Measurements from ENCODE around the gene ASIC1. TPM values are rescaled to one million over a fixed set of nuclear protein-coding genes. Genes with fewer than 3 reads are reported as not detected.

The ASIC1 gene
- total and polyA plus RNA-seq, 2 of the 4 experiments (the other 2 are of a cell fraction): 1.6 to 9.9 TPM

DNA sequence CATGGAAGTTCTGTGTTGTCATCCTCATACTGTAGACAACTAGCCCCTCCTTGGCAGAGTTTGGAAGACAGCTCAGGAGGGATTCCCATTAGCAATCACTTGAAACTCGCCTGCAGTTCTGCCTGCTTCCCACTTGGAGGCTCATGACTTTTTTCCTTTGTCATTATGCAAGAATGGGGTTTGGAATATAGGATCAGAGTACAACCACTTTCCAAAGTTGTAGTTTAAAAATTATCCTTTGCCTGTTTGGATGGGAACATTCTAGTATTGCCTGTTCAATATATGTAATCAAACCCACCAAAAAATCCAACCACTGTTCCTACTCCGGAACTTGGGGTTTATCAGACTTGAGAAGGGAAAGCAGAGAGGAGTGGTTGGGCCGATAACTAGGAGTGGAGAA lies 44.3 kb downstream of the ASIC1 start:
- H2BK5ac ChIP-seq (ENCODE audit: low read depth, low read length, poor library complexity, severe bottlenecking): no peak overlapping the region
- no peaks in the 10 kb centered on the region for H3K9me1 ChIP-seq (ENCODE audit: insufficient read depth, low read length)
- H2AK5ac ChIP-seq (ENCODE audit: low read depth, low read length): no peak overlapping the region
- no peak overlapping the region for H3K4me2 ChIP-seq (ENCODE audit: low read depth, low read length)
- H2BK20ac ChIP-seq (ENCODE audit: low read depth, low read length): no peak overlapping the region
- no TSS peak for BruUV-seq (replicated peaks)
- no peak overlapping the region for H4K5ac ChIP-seq (ENCODE audit: low read depth, low read length)
- H3K9ac ChIP-seq (ENCODE audit: low read depth, low read length): no peak overlapping the region
- H2BK15ac ChIP-seq (ENCODE audit: low read depth, low read length): no peak overlapping the region
- H2AFZ ChIP-seq (replicated peaks; ENCODE audit: low read length, poor library complexity): no peak overlapping the region
- TF ChIP-seq MAFK (IDR thresholded peaks at IDR 0.05; ENCODE audit: low read depth, low read length) (no peak), BHLHE40 (IDR thresholded peaks at IDR 0.05; ENCODE audit: low read depth, low read length) (no peak), ELK1 (IDR thresholded peaks at IDR 0.05; ENCODE audit: borderline replicate concordance, low read depth, low read length) (no peak), CEBPB (IDR thresholded peaks at IDR 0.05; ENCODE audit: low read depth, low read length) (peak; percentile 84), RFX5 (IDR thresholded peaks at IDR 0.05; ENCODE audit: low read depth, low read length) (no peak; the same call in 1 of the 2 replicates), SMC3 (IDR thresholded peaks at IDR 0.05; ENCODE audit: low read depth, low read length) (peak; percentile 54), USF2 (IDR thresholded peaks at IDR 0.05; ENCODE audit: low read depth, low read length) (no peak), CTCF (conservative IDR thresholded peaks at IDR 0.05; ENCODE audit: low read depth, low read length) (peak; percentile 54), RAD21 (IDR thresholded peaks at IDR 0.05; ENCODE audit: low read length) (peak; percentile 30)
- H3K79me1 ChIP-seq (ENCODE audit: low read depth in 1 of 2, low read length in 2 of 2): peaks cover 0 to 18% of the 10 kb centered on the region in 2 experiments; a peak in 1 of 4 replicates
- H3K14ac ChIP-seq (replicated peaks; ENCODE audit: low read depth, low read length): no peak overlapping the region
- H3K18ac ChIP-seq (ENCODE audit: low read depth, low read length): no peak overlapping the region
- no CpG with 5 or more reads among the region's 3 CpGs for WGBS, 2 experiments (ENCODE audit: extremely low coverage in 2 of 2, insufficient read length in 1 of 2)
- H3K56ac ChIP-seq (ENCODE audit: extremely low read depth, insufficient read depth, low read length): no peak overlapping the region
- ChIA-PET POLR2A (ENCODE audit: unreplicated experiment) (no interaction called here), CTCF (interaction anchor here (0.8 to 1.4 kb wide), 2 partner anchors 10 to 17 kb away, joined by 3 to 4 read pairs; partner anchors contain the start of genes COX14 and SMARCD1)
- H4K8ac ChIP-seq (ENCODE audit: low read depth in 2 of 2, low read length in 2 of 2): no peak overlapping the region
- 0 out of 2 replicates have a peak, but pooled peaks cover 5% of the 10 kb centered on the region for H4K20me1 ChIP-seq (ENCODE audit: insufficient read depth, low read length)
- peak; percentile 68 for DNase-seq
- peak overlapping the region; percentile 21 for H2AK9ac ChIP-seq (replicated peaks; ENCODE audit: low read depth, low read length, poor library complexity)
- H3K23ac ChIP-seq (ENCODE audit: low read depth, low read length): no peak overlapping the region
- no peak overlapping the region for H3K4me3 ChIP-seq (ENCODE audit: insufficient read depth, low read depth, low read length)
- H3K27ac ChIP-seq (ENCODE audit: insufficient read depth, low read length): no peak overlapping the region
- in situ Hi-C loops (cut with MboI; ENCODE audit: low sequenced_read_pairs) (no loop called here), dilution Hi-C loops (cut with HindIII; ENCODE audit: low sequenced_read_pairs, unreplicated experiment) (no loop called here), intact Hi-C loops (cut with micrococcal nuclease) (no loop called here)
- H4K91ac ChIP-seq (ENCODE audit: insufficient read depth, low read depth, low read length): no peak overlapping the region
- no peak overlapping the region for H3K4ac ChIP-seq (ENCODE audit: low read depth, low read length)
- peaks cover 4% of the 10 kb centered on the region; the same call in 1 of the 2 replicates for H3K27me3 ChIP-seq (ENCODE audit: control insufficient read depth, insufficient read depth, low read length)
- ATAC-seq (ENCODE audit: low read depth): peak; percentile 60
- H3K4me1 ChIP-seq (ENCODE audit: control insufficient read depth, insufficient read depth, low read length): no peaks in the 10 kb centered on the region
- no peaks in the 10 kb centered on the region for H3K9me3 ChIP-seq (ENCODE audit: control insufficient read depth, insufficient read depth, low read length)
- peaks cover 35% of the 10 kb centered on the region for H3K36me3 ChIP-seq (ENCODE audit: control insufficient read depth, insufficient read depth, low read length)
- H2BK120ac ChIP-seq (ENCODE audit: low read depth, low read length): no peak overlapping the region

All from IMR-90 (cell line).